ENCODE data around the gene SGMS1.

The SGMS1 gene

DNA sequence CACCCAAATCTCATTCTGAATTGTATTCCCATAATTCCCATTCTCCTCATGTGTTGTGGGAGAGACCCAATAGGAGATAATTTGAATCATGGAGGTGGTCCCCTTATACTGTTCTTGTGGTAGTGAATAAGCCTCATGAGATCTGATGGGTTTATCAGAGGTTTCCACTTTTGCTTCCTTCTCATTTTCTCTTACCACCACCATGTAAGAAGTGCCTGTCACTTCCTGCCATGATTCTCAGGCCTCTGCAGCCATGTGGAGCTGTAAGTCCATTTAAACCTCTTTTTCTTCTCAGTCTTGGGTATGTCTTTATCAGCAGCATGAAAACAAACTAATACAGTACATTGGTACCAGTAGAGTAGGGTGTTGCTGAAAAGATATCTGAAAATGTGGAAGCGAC lies 274.2 kb downstream of the SGMS1 start:
- no peak overlapping the region for H3K27ac ChIP-seq
- TF ChIP-seq ZFX (IDR thresholded peaks at IDR 0.05; ENCODE audit: borderline replicate concordance), result no peak
- TF ChIP-seq, protein P1, sequence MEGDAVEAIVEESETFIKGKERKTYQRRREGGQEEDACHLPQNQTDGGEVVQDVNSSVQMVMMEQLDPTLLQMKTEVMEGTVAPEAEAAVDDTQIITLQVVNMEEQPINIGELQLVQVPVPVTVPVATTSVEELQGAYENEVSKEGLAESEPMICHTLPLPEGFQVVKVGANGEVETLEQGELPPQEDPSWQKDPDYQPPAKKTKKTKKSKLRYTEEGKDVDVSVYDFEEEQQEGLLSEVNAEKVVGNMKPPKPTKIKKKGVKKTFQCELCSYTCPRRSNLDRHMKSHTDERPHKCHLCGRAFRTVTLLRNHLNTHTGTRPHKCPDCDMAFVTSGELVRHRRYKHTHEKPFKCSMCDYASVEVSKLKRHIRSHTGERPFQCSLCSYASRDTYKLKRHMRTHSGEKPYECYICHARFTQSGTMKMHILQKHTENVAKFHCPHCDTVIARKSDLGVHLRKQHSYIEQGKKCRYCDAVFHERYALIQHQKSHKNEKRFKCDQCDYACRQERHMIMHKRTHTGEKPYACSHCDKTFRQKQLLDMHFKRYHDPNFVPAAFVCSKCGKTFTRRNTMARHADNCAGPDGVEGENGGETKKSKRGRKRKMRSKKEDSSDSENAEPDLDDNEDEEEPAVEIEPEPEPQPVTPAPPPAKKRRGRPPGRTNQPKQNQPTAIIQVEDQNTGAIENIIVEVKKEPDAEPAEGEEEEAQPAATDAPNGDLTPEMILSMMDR (IDR thresholded peaks at IDR 0.05), result no peak

DNA sequence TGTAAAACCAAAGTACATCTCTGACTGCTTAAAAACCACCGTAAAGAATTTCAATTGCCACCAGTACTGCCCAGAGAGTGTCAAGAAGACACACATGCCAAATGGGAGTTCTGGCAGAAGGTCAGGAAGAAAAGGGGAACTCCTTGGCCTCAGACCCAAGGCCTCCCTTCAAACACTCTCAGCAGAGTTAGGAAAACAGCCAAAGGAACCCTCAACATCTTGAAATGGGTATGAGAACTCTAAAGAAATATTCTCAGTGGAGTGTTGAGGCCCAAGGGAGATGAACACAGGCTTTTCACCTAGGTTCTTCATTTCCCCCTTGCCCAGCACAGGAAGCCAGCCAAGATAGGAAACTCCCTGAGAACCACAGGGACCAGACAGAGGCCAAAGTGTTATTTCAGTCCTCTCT lies 276.4 kb downstream of the SGMS1 start:
- H3K27ac ChIP-seq, result no peak overlapping the region
- no peak for TF ChIP-seq ZFX (IDR thresholded peaks at IDR 0.05; ENCODE audit: borderline replicate concordance)
- TF ChIP-seq, protein P1 (IDR thresholded peaks at IDR 0.05), result no peak

DNA sequence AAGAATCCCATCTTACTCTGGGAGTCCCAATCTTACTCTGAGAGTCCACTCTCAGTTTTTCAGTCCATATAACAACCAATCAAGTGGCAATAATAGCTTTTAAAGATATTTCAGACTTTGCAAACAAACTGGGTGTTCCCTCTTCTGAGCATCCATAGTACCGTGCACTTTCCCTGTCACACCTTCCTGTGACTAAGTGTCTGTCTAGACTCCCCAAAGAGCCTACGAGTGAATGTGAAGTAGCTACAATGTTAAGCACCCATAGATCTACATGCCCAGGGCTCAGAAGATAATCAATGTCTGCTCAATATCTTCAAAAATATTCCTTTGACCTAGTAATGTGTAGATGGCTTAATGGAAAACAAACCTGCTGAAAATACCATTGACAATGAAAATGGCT lies 276.8 kb downstream of the SGMS1 start:
- no peak overlapping the region for H3K27ac ChIP-seq
- no peak for TF ChIP-seq ZFX (IDR thresholded peaks at IDR 0.05; ENCODE audit: borderline replicate concordance)
- TF ChIP-seq, protein P1 (IDR thresholded peaks at IDR 0.05), result no peak

GRCh38 chr10:50345545-50345944 lies 278.2 kb downstream of the SGMS1 start:
- no peak for TF ChIP-seq ZFX (IDR thresholded peaks at IDR 0.05; ENCODE audit: borderline replicate concordance)
- TF ChIP-seq, protein P1 (IDR thresholded peaks at IDR 0.05), result no peak
- H3K27ac ChIP-seq, result no peak overlapping the region

DNA sequence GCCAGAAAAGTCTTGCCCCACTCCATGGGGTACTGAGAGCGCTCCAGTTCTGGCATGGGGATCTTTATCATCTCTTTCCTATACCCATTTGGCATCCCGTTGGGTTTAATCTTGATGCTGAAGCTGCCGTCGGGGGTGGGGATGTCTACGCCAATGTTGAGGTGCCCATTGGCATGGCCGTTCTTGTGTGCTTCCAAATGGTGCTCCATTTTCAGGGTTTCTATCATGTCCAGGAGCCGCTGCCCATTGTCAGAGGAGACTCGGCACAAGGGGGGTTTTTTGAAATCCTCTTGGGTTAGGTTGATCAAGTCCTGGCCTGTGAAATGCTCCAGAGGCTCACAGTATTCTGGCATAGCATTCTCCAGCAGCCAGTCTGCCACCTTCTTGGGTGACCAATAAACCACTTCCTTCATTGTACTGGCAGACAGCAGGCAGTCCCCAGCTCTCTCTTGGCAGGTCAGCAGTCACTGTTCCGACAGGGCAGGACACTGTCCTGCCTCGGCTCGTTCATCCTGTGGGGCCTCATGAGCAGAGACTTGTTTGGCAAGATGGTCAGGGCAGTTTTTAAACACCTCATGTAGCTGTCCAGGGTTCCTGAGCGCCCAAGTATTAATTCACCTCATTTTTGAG lies 279.9 kb downstream of the SGMS1 start:
- TF ChIP-seq, protein P1 (IDR thresholded peaks at IDR 0.05), result no peak
- no peak for TF ChIP-seq ZFX (IDR thresholded peaks at IDR 0.05; ENCODE audit: borderline replicate concordance)
- no peak overlapping the region for H3K27ac ChIP-seq

DNA sequence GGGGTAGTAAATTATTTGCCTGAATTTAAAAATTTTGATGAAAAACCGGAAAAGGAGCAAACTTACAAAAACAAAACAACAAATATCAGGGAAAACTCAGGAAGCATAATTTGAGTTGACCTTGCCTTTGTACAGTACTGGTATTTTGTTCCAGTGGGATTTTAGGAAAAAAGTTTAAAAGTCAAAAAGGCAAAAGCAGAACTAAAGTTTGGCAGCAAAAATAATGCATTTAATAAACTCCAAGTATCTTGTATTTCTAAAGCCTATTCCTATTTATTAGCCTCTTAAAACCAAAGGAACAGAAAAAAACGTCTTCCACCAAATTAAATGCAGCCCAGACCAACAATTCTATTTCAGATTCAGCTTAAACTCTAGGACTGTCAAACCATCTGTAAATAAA lies 281.8 kb downstream of the SGMS1 start:
- H3K27ac ChIP-seq, result no peak overlapping the region
- TF ChIP-seq, protein P1 (IDR thresholded peaks at IDR 0.05), result no peak
- no peak for TF ChIP-seq ZFX (IDR thresholded peaks at IDR 0.05; ENCODE audit: borderline replicate concordance)

DNA sequence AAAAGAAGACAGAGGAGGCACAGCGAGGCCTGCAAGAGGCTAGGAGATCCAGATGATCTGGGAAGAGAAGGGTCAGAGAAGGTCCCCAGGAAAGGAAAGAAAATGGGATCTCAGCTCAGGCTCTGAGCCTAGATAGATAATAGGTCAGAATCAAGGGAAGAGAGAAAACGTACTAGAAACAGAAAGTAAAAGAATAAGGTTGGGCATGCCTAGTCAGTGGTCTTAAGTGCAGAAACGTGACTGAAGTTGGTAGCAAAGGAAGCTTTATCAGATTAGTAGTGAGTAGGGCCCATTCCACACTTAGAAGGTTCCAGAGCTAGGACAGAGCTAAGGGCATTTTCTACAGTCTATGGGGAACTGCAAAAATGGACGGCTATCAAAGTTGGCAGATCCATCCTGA lies 287.6 kb downstream of the SGMS1 start:
- no peak overlapping the region for H3K27ac ChIP-seq
- no peak for TF ChIP-seq ZFX (IDR thresholded peaks at IDR 0.05; ENCODE audit: borderline replicate concordance)
- TF ChIP-seq, protein P1 (IDR thresholded peaks at IDR 0.05), result no peak
